ENCODE data around the gene FAM120B.

DNA sequence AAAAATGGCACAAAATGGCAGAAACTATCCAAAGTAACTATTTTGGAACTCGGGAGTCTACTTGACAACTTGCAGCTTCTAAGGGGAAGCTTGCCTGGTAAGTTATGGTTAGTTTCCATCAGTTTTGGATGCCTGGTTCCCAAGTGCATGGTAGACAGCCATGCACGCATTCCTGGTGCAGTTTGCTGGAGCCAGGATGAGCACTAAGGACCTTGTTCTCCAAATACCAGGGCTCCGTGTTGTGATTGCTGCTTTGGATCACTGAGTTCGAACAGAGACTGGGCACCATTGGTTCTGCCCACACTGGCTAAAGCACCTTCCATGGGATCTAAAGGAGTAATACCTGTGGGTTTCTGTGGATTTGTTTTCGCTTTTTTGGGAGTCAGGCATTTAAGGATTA, 103.7 kb downstream of the FAM120B start:
- TF ChIP-seq, protein P1, sequence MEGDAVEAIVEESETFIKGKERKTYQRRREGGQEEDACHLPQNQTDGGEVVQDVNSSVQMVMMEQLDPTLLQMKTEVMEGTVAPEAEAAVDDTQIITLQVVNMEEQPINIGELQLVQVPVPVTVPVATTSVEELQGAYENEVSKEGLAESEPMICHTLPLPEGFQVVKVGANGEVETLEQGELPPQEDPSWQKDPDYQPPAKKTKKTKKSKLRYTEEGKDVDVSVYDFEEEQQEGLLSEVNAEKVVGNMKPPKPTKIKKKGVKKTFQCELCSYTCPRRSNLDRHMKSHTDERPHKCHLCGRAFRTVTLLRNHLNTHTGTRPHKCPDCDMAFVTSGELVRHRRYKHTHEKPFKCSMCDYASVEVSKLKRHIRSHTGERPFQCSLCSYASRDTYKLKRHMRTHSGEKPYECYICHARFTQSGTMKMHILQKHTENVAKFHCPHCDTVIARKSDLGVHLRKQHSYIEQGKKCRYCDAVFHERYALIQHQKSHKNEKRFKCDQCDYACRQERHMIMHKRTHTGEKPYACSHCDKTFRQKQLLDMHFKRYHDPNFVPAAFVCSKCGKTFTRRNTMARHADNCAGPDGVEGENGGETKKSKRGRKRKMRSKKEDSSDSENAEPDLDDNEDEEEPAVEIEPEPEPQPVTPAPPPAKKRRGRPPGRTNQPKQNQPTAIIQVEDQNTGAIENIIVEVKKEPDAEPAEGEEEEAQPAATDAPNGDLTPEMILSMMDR (IDR thresholded peaks at IDR 0.05) = no peak
- TF ChIP-seq POLR2A (IDR thresholded peaks at IDR 0.05) = no peak
- no peak for TF ChIP-seq EP300 (IDR thresholded peaks at IDR 0.05)
- no peak for TF ChIP-seq POLR2AphosphoS5 (IDR thresholded peaks at IDR 0.05)

All from gastroesophageal sphincter (tissue), 3 donors.